ENCODE results near the gene PDCD1LG2.

DNA sequence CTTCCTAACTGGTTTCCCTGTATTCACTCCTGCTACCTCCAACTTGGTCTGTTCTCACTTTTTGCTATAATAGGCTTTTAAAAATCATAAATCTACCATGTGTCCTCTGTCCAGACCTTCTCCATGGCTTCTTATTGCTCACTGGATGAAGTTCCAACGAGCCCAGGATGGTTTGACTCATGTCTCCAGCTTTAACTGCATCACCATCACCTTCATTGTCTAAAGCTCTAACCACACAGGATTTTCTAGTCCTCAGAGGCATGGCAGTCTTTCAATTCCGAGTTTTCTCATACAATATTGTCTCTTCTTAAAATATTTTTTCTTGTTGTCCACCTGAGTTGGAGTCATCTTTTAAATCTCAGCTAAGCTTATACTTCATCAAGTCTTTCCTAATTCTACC, 49.3 kb downstream of the PDCD1LG2 start:
- TF ChIP-seq, protein P1, sequence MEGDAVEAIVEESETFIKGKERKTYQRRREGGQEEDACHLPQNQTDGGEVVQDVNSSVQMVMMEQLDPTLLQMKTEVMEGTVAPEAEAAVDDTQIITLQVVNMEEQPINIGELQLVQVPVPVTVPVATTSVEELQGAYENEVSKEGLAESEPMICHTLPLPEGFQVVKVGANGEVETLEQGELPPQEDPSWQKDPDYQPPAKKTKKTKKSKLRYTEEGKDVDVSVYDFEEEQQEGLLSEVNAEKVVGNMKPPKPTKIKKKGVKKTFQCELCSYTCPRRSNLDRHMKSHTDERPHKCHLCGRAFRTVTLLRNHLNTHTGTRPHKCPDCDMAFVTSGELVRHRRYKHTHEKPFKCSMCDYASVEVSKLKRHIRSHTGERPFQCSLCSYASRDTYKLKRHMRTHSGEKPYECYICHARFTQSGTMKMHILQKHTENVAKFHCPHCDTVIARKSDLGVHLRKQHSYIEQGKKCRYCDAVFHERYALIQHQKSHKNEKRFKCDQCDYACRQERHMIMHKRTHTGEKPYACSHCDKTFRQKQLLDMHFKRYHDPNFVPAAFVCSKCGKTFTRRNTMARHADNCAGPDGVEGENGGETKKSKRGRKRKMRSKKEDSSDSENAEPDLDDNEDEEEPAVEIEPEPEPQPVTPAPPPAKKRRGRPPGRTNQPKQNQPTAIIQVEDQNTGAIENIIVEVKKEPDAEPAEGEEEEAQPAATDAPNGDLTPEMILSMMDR (IDR thresholded peaks at IDR 0.05; ENCODE audit: insufficient read depth, low read length), result no peak
- TF ChIP-seq, protein P2, sequence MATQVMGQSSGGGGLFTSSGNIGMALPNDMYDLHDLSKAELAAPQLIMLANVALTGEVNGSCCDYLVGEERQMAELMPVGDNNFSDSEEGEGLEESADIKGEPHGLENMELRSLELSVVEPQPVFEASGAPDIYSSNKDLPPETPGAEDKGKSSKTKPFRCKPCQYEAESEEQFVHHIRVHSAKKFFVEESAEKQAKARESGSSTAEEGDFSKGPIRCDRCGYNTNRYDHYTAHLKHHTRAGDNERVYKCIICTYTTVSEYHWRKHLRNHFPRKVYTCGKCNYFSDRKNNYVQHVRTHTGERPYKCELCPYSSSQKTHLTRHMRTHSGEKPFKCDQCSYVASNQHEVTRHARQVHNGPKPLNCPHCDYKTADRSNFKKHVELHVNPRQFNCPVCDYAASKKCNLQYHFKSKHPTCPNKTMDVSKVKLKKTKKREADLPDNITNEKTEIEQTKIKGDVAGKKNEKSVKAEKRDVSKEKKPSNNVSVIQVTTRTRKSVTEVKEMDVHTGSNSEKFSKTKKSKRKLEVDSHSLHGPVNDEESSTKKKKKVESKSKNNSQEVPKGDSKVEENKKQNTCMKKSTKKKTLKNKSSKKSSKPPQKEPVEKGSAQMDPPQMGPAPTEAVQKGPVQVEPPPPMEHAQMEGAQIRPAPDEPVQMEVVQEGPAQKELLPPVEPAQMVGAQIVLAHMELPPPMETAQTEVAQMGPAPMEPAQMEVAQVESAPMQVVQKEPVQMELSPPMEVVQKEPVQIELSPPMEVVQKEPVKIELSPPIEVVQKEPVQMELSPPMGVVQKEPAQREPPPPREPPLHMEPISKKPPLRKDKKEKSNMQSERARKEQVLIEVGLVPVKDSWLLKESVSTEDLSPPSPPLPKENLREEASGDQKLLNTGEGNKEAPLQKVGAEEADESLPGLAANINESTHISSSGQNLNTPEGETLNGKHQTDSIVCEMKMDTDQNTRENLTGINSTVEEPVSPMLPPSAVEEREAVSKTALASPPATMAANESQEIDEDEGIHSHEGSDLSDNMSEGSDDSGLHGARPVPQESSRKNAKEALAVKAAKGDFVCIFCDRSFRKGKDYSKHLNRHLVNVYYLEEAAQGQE (IDR thresholded peaks at IDR 0.05; ENCODE audit: insufficient replicate concordance, low read depth), result no peak
- TF ChIP-seq POLR2AphosphoS5 (IDR thresholded peaks at IDR 0.05; ENCODE audit: low read depth) (no peak), GABPA (IDR thresholded peaks at IDR 0.05; ENCODE audit: low read depth) (no peak)

Measured in HL-60 (cell line).